Nephron (organoid): ENCODE measurements around the gene C1orf87.
A peak's percentile ranks its signal among the peaks of the same experiment; 100 is the strongest.

Source experiments
- H3K27ac Mint-ChIP-seq, 3 experiments: 2 replicates each; pipeline ENCODE4 v1.8.0; 2020; ENCODE audit warnings: mixed read lengths in 3 of 3, mild to moderate bottlenecking in 2 of 3, moderate library complexity in 1 of 3
- H3K27me3 Mint-ChIP-seq: 2 replicates; pipeline ENCODE4 v1.8.0; 2021; ENCODE audit warnings: low read depth, mild to moderate bottlenecking, moderate library complexity, mixed read lengths
- H3K36me3 Mint-ChIP-seq: 2 replicates; pipeline ENCODE4 v1.8.0; 2020; ENCODE audit warnings: low read depth, mixed read lengths
- H3K4me1 Mint-ChIP-seq: 2 replicates; pipeline ENCODE4 v1.8.0; 2020; ENCODE audit warnings: mixed read lengths
- H3K4me3 Mint-ChIP-seq, 3 experiments: 2 replicates each; pipeline ENCODE4 v1.8.0; 2020; ENCODE audit warnings: mild to moderate bottlenecking in 3 of 3, mixed read lengths in 3 of 3, moderate library complexity in 2 of 3
- H3K9me3 Mint-ChIP-seq: 2 replicates; pipeline ENCODE4 v1.8.0; 2020; ENCODE audit warnings: mixed read lengths
- CTCF ChIP-seq, 3 experiments: fragments of 200-600 bp; sonication (generic); IDR thresholded peaks; one replicate each; pipeline ENCODE4 v1.5.0; 2021; ENCODE audit warnings: antibody characterized with exemption in 3 of 3; ENCODE audit not compliant: unreplicated experiment in 3 of 3

C1orf87 gene

GRCh38 chr1:60069691-60070090, 3.9 kb downstream of the C1orf87 start:
- Mint-ChIP-seq H3K4me1 (peaks cover 14% of the 10 kb centered on the region), H3K27me3 (peaks cover 26% of the 10 kb centered on the region), H3K9me3 (peaks cover 4% of the 10 kb centered on the region), H3K27ac (no peak overlapping the region), H3K4me3 (no peak overlapping the region), H3K36me3 (no peaks in the 10 kb centered on the region)
- no peak for TF ChIP-seq CTCF (IDR thresholded peaks at IDR 0.05; ENCODE audit: unreplicated experiment in 3 of 3)

GRCh38 chr1:60068393-60069045, 5.1 kb downstream of the C1orf87 start:
- H3K4me1 Mint-ChIP-seq: peaks cover 14% of the 10 kb centered on the region
- peaks cover 4% of the 10 kb centered on the region for H3K9me3 Mint-ChIP-seq
- no peak for TF ChIP-seq CTCF (IDR thresholded peaks at IDR 0.05; ENCODE audit: unreplicated experiment in 3 of 3)
- peaks cover 19% of the 10 kb centered on the region for H3K27me3 Mint-ChIP-seq
- H3K4me3 Mint-ChIP-seq: no peak overlapping the region
- H3K27ac Mint-ChIP-seq: peak overlapping the region; percentile 13 to 70 (median 67)
- H3K36me3 Mint-ChIP-seq: no peaks in the 10 kb centered on the region

GRCh38 chr1:60066001-60066400, 7.6 kb downstream of the C1orf87 start:
- Mint-ChIP-seq H3K4me1 (peaks cover 14% of the 10 kb centered on the region), H3K4me3 (no peak overlapping the region), H3K27ac (no peak overlapping the region), H3K9me3 (peaks cover 9% of the 10 kb centered on the region), H3K36me3 (no peaks in the 10 kb centered on the region), H3K27me3 (no peaks in the 10 kb centered on the region)
- no peak for TF ChIP-seq CTCF (IDR thresholded peaks at IDR 0.05; ENCODE audit: unreplicated experiment in 3 of 3)

- Mint-ChIP-seq H3K27me3 (no peaks in the 10 kb centered on the region), H3K4me1 (peaks cover 14% of the 10 kb centered on the region), H3K27ac (no peak overlapping the region), H3K36me3 (no peaks in the 10 kb centered on the region), H3K9me3 (peaks cover 9% of the 10 kb centered on the region), H3K4me3 (no peak overlapping the region)
- TF ChIP-seq CTCF (IDR thresholded peaks at IDR 0.05; ENCODE audit: unreplicated experiment in 3 of 3): no peak
Observed at GRCh38 chr1:60065199-60065598, 8.4 kb downstream of the C1orf87 start.

- no peaks in the 10 kb centered on the region for H3K36me3 Mint-ChIP-seq
- peaks cover 8% of the 10 kb centered on the region for H3K9me3 Mint-ChIP-seq
- H3K27ac Mint-ChIP-seq: no peak overlapping the region
- H3K27me3 Mint-ChIP-seq: no peaks in the 10 kb centered on the region
- H3K4me1 Mint-ChIP-seq: peaks cover 5% of the 10 kb centered on the region
- H3K4me3 Mint-ChIP-seq: no peak overlapping the region
- TF ChIP-seq CTCF (IDR thresholded peaks at IDR 0.05; ENCODE audit: unreplicated experiment in 3 of 3): no peak
Observed at GRCh38 chr1:60063561-60063960, 10.0 kb downstream of the C1orf87 start.

- Mint-ChIP-seq H3K27me3 (no peaks in the 10 kb centered on the region), H3K9me3 (peaks cover 5% of the 10 kb centered on the region), H3K27ac (no peak overlapping the region), H3K4me1 (no peaks in the 10 kb centered on the region), H3K4me3 (no peak overlapping the region), H3K36me3 (no peaks in the 10 kb centered on the region)
- TF ChIP-seq CTCF (IDR thresholded peaks at IDR 0.05; ENCODE audit: unreplicated experiment in 3 of 3): no peak
Observed at GRCh38 chr1:60059468-60059867, 14.1 kb downstream of the C1orf87 start.
